H9 (cell line): ENCODE results near the gene COX7B2. TPM values are rescaled to one million over a fixed set of nuclear protein-coding genes. Genes with fewer than 3 reads are reported as not detected.

Experiments
- DNase-seq: peaks from one replicate; pipeline ENCODE4 v3.0.0-alpha.2; 2017
- H2AFZ ChIP-seq: one replicate; pipeline ENCODE4 v1.6.1; 2013; ENCODE audit warnings: mild to moderate bottlenecking, low read length, control low read depth, moderate library complexity
- H2AK5ac ChIP-seq: 2 replicates; pipeline ENCODE4 v1.6.1; 2013; ENCODE audit warnings: low read length, control low read depth, mixed read lengths; ENCODE audit not compliant: insufficient read length
- H2BK120ac ChIP-seq: one replicate; pipeline ENCODE4 v1.6.1; 2013; ENCODE audit warnings: low read depth, mild to moderate bottlenecking, low read length, control low read depth, inconsistent platforms; ENCODE audit not compliant: poor library complexity, severe bottlenecking
- H2BK12ac ChIP-seq: 2 replicates; pipeline ENCODE4 v1.6.1; 2013; ENCODE audit warnings: low read length, control low read depth, mixed read lengths, low read depth; ENCODE audit not compliant: insufficient read length
- H2BK15ac ChIP-seq: 2 replicates; pipeline ENCODE4 v1.6.1; 2013; ENCODE audit warnings: low read depth, low read length, control low read depth
- H2BK20ac ChIP-seq: one replicate; pipeline ENCODE4 v1.6.1; 2013; ENCODE audit warnings: low read depth, mild to moderate bottlenecking, low read length, control low read depth, inconsistent platforms; ENCODE audit not compliant: poor library complexity, severe bottlenecking
- H2BK5ac ChIP-seq: 2 replicates; pipeline ENCODE4 v1.6.1; 2013; ENCODE audit warnings: low read length, control low read depth, mixed read lengths; ENCODE audit not compliant: insufficient read length
- H3K14ac ChIP-seq: 2 replicates; pipeline ENCODE4 v1.6.1; 2013; ENCODE audit warnings: low read length, control low read depth; ENCODE audit not compliant: insufficient read depth
- H3K18ac ChIP-seq: 2 replicates; pipeline ENCODE4 v1.6.1; 2013; ENCODE audit warnings: low read depth, mild to moderate bottlenecking, mixed read lengths, low read length, control low read depth; ENCODE audit not compliant: insufficient read length
- H3K23ac ChIP-seq: 2 replicates; pipeline ENCODE4 v1.6.1; 2013; ENCODE audit warnings: low read length, control low read depth, mixed read lengths, low read depth; ENCODE audit not compliant: insufficient read length
- H3K23me2 ChIP-seq: 2 replicates; pipeline ENCODE4 v1.6.1; 2013; ENCODE audit warnings: low read depth, mild to moderate bottlenecking, mixed read lengths, low read length, control low read depth; ENCODE audit not compliant: insufficient read length, poor library complexity, severe bottlenecking
- H3K27ac ChIP-seq: 2 replicates; pipeline ENCODE4 v1.5.1; 2013; ENCODE audit warnings: low read length, control low read depth, mixed read lengths, low read depth; ENCODE audit not compliant: insufficient read length
- H3K27me3 ChIP-seq: 2 replicates; pipeline ENCODE4 v1.6.1; 2013; ENCODE audit warnings: low read length, control low read depth, inconsistent platforms; ENCODE audit not compliant: insufficient read depth
- H3K4ac ChIP-seq: 2 replicates; pipeline ENCODE4 v1.6.1; 2013; ENCODE audit warnings: low read depth, mild to moderate bottlenecking, control low read depth, inconsistent platforms, low read length, moderate library complexity
- H3K4me1 ChIP-seq: 2 replicates; pipeline ENCODE4 v1.6.1; 2013; ENCODE audit warnings: low read length, control low read depth, inconsistent platforms; ENCODE audit not compliant: insufficient read depth
- H3K4me2 ChIP-seq: 2 replicates; pipeline ENCODE4 v1.6.1; 2013; ENCODE audit warnings: low read length, control low read depth, mixed read lengths; ENCODE audit not compliant: insufficient read length, insufficient read depth
- H3K56ac ChIP-seq: 2 replicates; pipeline ENCODE4 v1.6.1; 2013; ENCODE audit warnings: low read depth, mild to moderate bottlenecking, mixed read lengths, low read length, control low read depth; ENCODE audit not compliant: insufficient read length
- H3K79me1 ChIP-seq: 2 replicates; pipeline ENCODE4 v1.6.1; 2013; ENCODE audit warnings: low read depth, mild to moderate bottlenecking, moderate library complexity, low read length, control low read depth, inconsistent platforms; ENCODE audit not compliant: insufficient read depth, poor library complexity, severe bottlenecking
- H3K79me2 ChIP-seq: 2 replicates; pipeline ENCODE4 v1.6.1; 2013; ENCODE audit warnings: low read length, control low read depth, inconsistent platforms; ENCODE audit not compliant: insufficient read depth
- H3K9ac ChIP-seq: 2 replicates; pipeline ENCODE4 v1.6.1; 2013; ENCODE audit warnings: low read length, control low read depth, mixed read lengths; ENCODE audit not compliant: insufficient read length; ENCODE audit errors: extremely low read depth
- H3K9me3 ChIP-seq: one replicate; pipeline ENCODE4 v1.6.1; 2013; ENCODE audit warnings: low read depth, low read length, inconsistent platforms; ENCODE audit not compliant: control insufficient read depth
- H3T11ph ChIP-seq: one replicate; pipeline ENCODE4 v1.6.1; 2013; ENCODE audit warnings: mild to moderate bottlenecking, low read length, control low read depth, inconsistent platforms
- H4K20me1 ChIP-seq: one replicate; pipeline ENCODE4 v1.6.1; 2013; ENCODE audit not compliant: control insufficient read depth, insufficient read length, insufficient read depth
- H4K5ac ChIP-seq: 2 replicates; pipeline ENCODE4 v1.6.1; 2013; ENCODE audit warnings: low read depth, mild to moderate bottlenecking, mixed read lengths, low read length, control low read depth; ENCODE audit not compliant: insufficient read length
- H4K8ac ChIP-seq: replicated peaks from 2 replicates; pipeline ENCODE4 v1.6.1; 2013; ENCODE audit warnings: low read length, control low read depth, mixed read lengths, low read depth; ENCODE audit not compliant: insufficient read length
- H4K91ac ChIP-seq: 2 replicates; pipeline ENCODE4 v1.6.1; 2013; ENCODE audit warnings: low read depth, mild to moderate bottlenecking, moderate library complexity, mixed read lengths, low read length, control low read depth; ENCODE audit not compliant: insufficient read length
- H3K27ac Mint-ChIP-seq, 3 experiments: 2 replicates in 2 of 3; 3 replicates in 1 of 3; pipeline ENCODE4 v1.8.0; 2020 to 2021; ENCODE audit warnings: mixed read lengths in 3 of 3, mild to moderate bottlenecking in 1 of 3, moderate library complexity in 1 of 3
- H3K27me3 Mint-ChIP-seq: 2 replicates; pipeline ENCODE4 v1.8.0; 2021; ENCODE audit warnings: low read depth, mild to moderate bottlenecking, moderate library complexity, mixed read lengths
- H3K36me3 Mint-ChIP-seq, 3 experiments: 2 replicates in 2 of 3; 3 replicates in 1 of 3; pipeline ENCODE4 v1.8.0; 2020 to 2021; ENCODE audit warnings: low read depth in 3 of 3, mixed read lengths in 3 of 3; ENCODE audit not compliant: insufficient read depth in 1 of 3
- H3K4me1 Mint-ChIP-seq, 2 experiments: 2 replicates each; pipeline ENCODE4 v1.8.0; 2020; ENCODE audit warnings: mixed read lengths in 2 of 2
- H3K4me3 Mint-ChIP-seq, 2 experiments: 2 replicates in 1 of 2; 3 replicates in 1 of 2; pipeline ENCODE4 v1.8.0; 2020 to 2021; ENCODE audit warnings: mild to moderate bottlenecking in 2 of 2, mixed read lengths in 2 of 2, moderate library complexity in 1 of 2
- H3K9me3 Mint-ChIP-seq, 2 experiments: 2 replicates in 1 of 2; 3 replicates in 1 of 2; pipeline ENCODE4 v1.8.0; 2020; ENCODE audit warnings: mild to moderate bottlenecking in 2 of 2, mixed read lengths in 2 of 2, moderate library complexity in 1 of 2
- CTCF ChIP-seq: fragments of 200-600 bp; sonication (generic); conservative IDR thresholded peaks from 3 replicates; pipeline ENCODE4 v1.8.0; 2021; ENCODE audit warnings: antibody characterized with exemption, mild to moderate bottlenecking
- WGBS: extraction: QIAGEN DNeasy Blood & Tissue Kit; methylation state at CpG from one replicate; pipeline ENCODE4 v1.1.7; 2013; ENCODE audit warnings: missing lambda C conversion rate, low lambda C conversion rate, mixed read lengths; ENCODE audit not compliant: insufficient read length; ENCODE audit errors: extremely low coverage; 5-methylcytosine and 5-hydroxymethylcytosine counted together
- total RNA-seq: library from RNA; stranded (reverse); gene quantifications from 2 replicates; pipeline ENCODE4 v1.2.1, GENCODE V29; 2021

Gene COX7B2
- total RNA-seq, 1 experiment from 2014 or later = not detected

- no peak for TF ChIP-seq CTCF
- DNase-seq = no peak
- Histone ChIP-seq H3T11ph (no peak overlapping the region), H2BK120ac (no peak overlapping the region), H3K79me2 (no peaks in the 10 kb centered on the region), H4K91ac (no peak overlapping the region), H3K27ac (no peak overlapping the region), H2AFZ (peak overlapping the region; percentile 40), H3K79me1 (no peaks in the 10 kb centered on the region), H3K4ac (no peak overlapping the region), H3K23me2 (no peaks in the 10 kb centered on the region), H2AK5ac (no peak overlapping the region), H2BK20ac (no peak overlapping the region), H3K9me3 (no peaks in the 10 kb centered on the region), H2BK5ac (no peak overlapping the region), H3K23ac (no peak overlapping the region), H3K14ac (no peak overlapping the region), H4K20me1 (no peaks in the 10 kb centered on the region), H3K18ac (no peak overlapping the region), H4K5ac (no peak overlapping the region), H3K27me3 (no peaks in the 10 kb centered on the region), H2BK12ac (no peak overlapping the region), H4K8ac (no peak overlapping the region), H3K56ac (no peak overlapping the region), H3K9ac (no peak overlapping the region), H3K4me1 (no peaks in the 10 kb centered on the region), H3K4me2 (no peak overlapping the region), H2BK15ac (no peak overlapping the region)
- Mint-ChIP-seq H3K27ac (no peak overlapping the region), H3K4me1 (no peaks in the 10 kb centered on the region), H3K9me3 (no peaks in the 10 kb centered on the region), H3K4me3 (no peak overlapping the region), H3K27me3 (no peaks in the 10 kb centered on the region), H3K36me3 (no peaks in the 10 kb centered on the region)
- no CpG with 5 or more reads among the region's 1 CpG for WGBS
Observed at GRCh38 chr4:46949822-46950221, 40.8 kb upstream of the COX7B2 start.
